Stimulated activated naive CD8-positive, alpha-beta T cell treated with anti-CD3 and anti-CD28 coated beads, Interleukin-15, amount 100 ng/mL, for 72 hours (primary cell): ENCODE data around the gene FBRS.

ENCODE experiments used
- ATAC-seq: fragments of 150-1000 bp; cut with Tn5 transposase; 2 replicates; pipeline ENCODE4 v1.10.0; 2021; ENCODE audit warnings: mild to moderate bottlenecking, moderate library complexity
- DNase-seq, 2 donors: peaks; one replicate each; pipeline ENCODE4 v3.0.0; 2021 to 2022
- H3K27ac Mint-ChIP-seq, 2 donors: one replicate each; pipeline ENCODE4 v1.8.0; 2022; ENCODE audit warnings: mild to moderate bottlenecking in 2 of 2, mixed read lengths in 2 of 2, moderate library complexity in 2 of 2
- H3K27me3 Mint-ChIP-seq: one replicate; pipeline ENCODE4 v1.8.0; 2022; ENCODE audit warnings: mixed read lengths
- H3K4me1 Mint-ChIP-seq: one replicate; pipeline ENCODE4 v1.8.0; 2022; ENCODE audit warnings: mild to moderate bottlenecking, mixed read lengths
- H3K4me3 Mint-ChIP-seq, 2 donors: one replicate each; pipeline ENCODE4 v1.8.0; 2022; ENCODE audit warnings: mild to moderate bottlenecking in 2 of 2, mixed read lengths in 2 of 2, moderate library complexity in 1 of 2
- H3K9me3 Mint-ChIP-seq, 2 donors: one replicate each; pipeline ENCODE4 v1.8.0; 2022; ENCODE audit warnings: mixed read lengths in 2 of 2

FBRS gene

GRCh38 chr16:30656388-30656787, 1.8 kb upstream of the FBRS start:
- DNase-seq (no peak), ATAC-seq (no peak)
- Mint-ChIP-seq H3K4me1 (peaks cover 55% of the 10 kb centered on the region), H3K27me3 (no peaks in the 10 kb centered on the region), H3K4me3 (peak overlapping the region in 1 of 2 donors; percentile 22), H3K9me3 (no peaks in the 10 kb centered on the region), H3K27ac (no peak overlapping the region)

GRCh38 chr16:30656974-30657865, 1.0 kb upstream of the FBRS start:
- Mint-ChIP-seq H3K4me3 (peak overlapping the region; percentile 74 to 94), H3K27ac (peak overlapping the region; percentile 87 to 100)

GRCh38 chr16:30658731-30659506, 688 bp downstream of the FBRS start:
- Mint-ChIP-seq H3K4me1 (peaks cover 63% of the 10 kb centered on the region), H3K9me3 (no peaks in the 10 kb centered on the region), H3K4me3 (peak overlapping the region; percentile 93 to 94), H3K27ac (peak overlapping the region; percentile 100), H3K27me3 (no peaks in the 10 kb centered on the region)
- ATAC-seq (peak; percentile 62), DNase-seq (no peak)

More at GRCh38 chr16:30656974-30657865, 1.0 kb upstream of the FBRS start:
- Mint-ChIP-seq H3K4me1 (peaks cover 57% of the 10 kb centered on the region), H3K9me3 (no peaks in the 10 kb centered on the region), H3K27me3 (no peaks in the 10 kb centered on the region)
- DNase-seq (no peak), ATAC-seq (no peak)

- Mint-ChIP-seq H3K27ac (peak overlapping the region; percentile 87 to 92), H3K9me3 (no peaks in the 10 kb centered on the region), H3K4me3 (peak overlapping the region; percentile 81 to 95), H3K4me1 (peaks cover 63% of the 10 kb centered on the region), H3K27me3 (no peaks in the 10 kb centered on the region)
- ATAC-seq, result no peak
- DNase-seq, result peak; percentile 54 to 70
Observed at GRCh38 chr16:30659507-30660423, 1.5 kb downstream of the FBRS start.

- ATAC-seq, result peak; percentile 26
- no peaks in the 10 kb centered on the region for H3K9me3 Mint-ChIP-seq
- peaks cover 64% of the 10 kb centered on the region for H3K4me1 Mint-ChIP-seq
- H3K27ac Mint-ChIP-seq, result peak overlapping the region; percentile 90 to 92
- H3K27me3 Mint-ChIP-seq, result no peaks in the 10 kb centered on the region
- H3K4me3 Mint-ChIP-seq, result peak overlapping the region; percentile 81 to 95
- DNase-seq, result peak; percentile 73 to 85
Observed at GRCh38 chr16:30660424-30661261, 2.4 kb downstream of the FBRS start.

- peaks cover 48% of the 10 kb centered on the region for H3K4me1 Mint-ChIP-seq
- no peaks in the 10 kb centered on the region for H3K9me3 Mint-ChIP-seq
- peak overlapping the region; percentile 81 to 95 for H3K4me3 Mint-ChIP-seq
- DNase-seq, result no peak
- no peaks in the 10 kb centered on the region for H3K27me3 Mint-ChIP-seq
- H3K27ac Mint-ChIP-seq, result peak overlapping the region in 1 of 2 donors; percentile 67
- ATAC-seq, result no peak
Observed at GRCh38 chr16:30662449-30662848, 4.2 kb downstream of the FBRS start.

- ATAC-seq (no peak), DNase-seq (no peak)
- H3K9me3 Mint-ChIP-seq, result no peaks in the 10 kb centered on the region
- H3K4me1 Mint-ChIP-seq, result peaks cover 51% of the 10 kb centered on the region
- no peaks in the 10 kb centered on the region for H3K27me3 Mint-ChIP-seq
- peak overlapping the region; percentile 46 to 50 for H3K4me3 Mint-ChIP-seq
- H3K27ac Mint-ChIP-seq, result peak overlapping the region; percentile 67 to 91
Observed at GRCh38 chr16:30663038-30663437, 4.8 kb downstream of the FBRS start.

GRCh38 chr16:30663820-30664219, 5.6 kb downstream of the FBRS start:
- no peak for DNase-seq
- Mint-ChIP-seq H3K27me3 (no peaks in the 10 kb centered on the region), H3K9me3 (no peaks in the 10 kb centered on the region), H3K4me1 (peaks cover 55% of the 10 kb centered on the region), H3K27ac (peak overlapping the region in 1 of 2 donors; percentile 13), H3K4me3 (peak overlapping the region; percentile 46 to 50)
- ATAC-seq, result no peak

- no peaks in the 10 kb centered on the region for H3K27me3 Mint-ChIP-seq
Observed at GRCh38 chr16:30664616-30665109, 6.4 kb downstream of the FBRS start.

GRCh38 chr16:30665155-30665829, 7.1 kb downstream of the FBRS start:
- no peak for ATAC-seq
- Mint-ChIP-seq H3K4me3 (no peak overlapping the region), H3K27me3 (no peaks in the 10 kb centered on the region), H3K4me1 (peaks cover 55% of the 10 kb centered on the region), H3K9me3 (no peaks in the 10 kb centered on the region), H3K27ac (peak overlapping the region in 1 of 2 donors; percentile 96)
- DNase-seq, result no peak

More at GRCh38 chr16:30664616-30665109, 6.4 kb downstream of the FBRS start:
- ATAC-seq (no peak), DNase-seq (no peak)
- peak overlapping the region in 1 of 2 donors; percentile 63 for H3K27ac Mint-ChIP-seq
- peaks cover 55% of the 10 kb centered on the region for H3K4me1 Mint-ChIP-seq
- no peaks in the 10 kb centered on the region for H3K9me3 Mint-ChIP-seq
- H3K4me3 Mint-ChIP-seq, result no peak overlapping the region

- ATAC-seq, result no peak
Observed at GRCh38 chr16:30665830-30666190, 7.6 kb downstream of the FBRS start.

GRCh38 chr16:30666681-30667080, 8.4 kb downstream of the FBRS start:
- Mint-ChIP-seq H3K27me3 (no peaks in the 10 kb centered on the region), H3K4me1 (peaks cover 43% of the 10 kb centered on the region), H3K9me3 (no peaks in the 10 kb centered on the region), H3K4me3 (no peak overlapping the region), H3K27ac (peak overlapping the region in 1 of 2 donors; percentile 50)
- DNase-seq, result no peak
- no peak for ATAC-seq

More at GRCh38 chr16:30665830-30666190, 7.6 kb downstream of the FBRS start:
- no peak overlapping the region for H3K4me3 Mint-ChIP-seq
- peaks cover 51% of the 10 kb centered on the region for H3K4me1 Mint-ChIP-seq
- peak overlapping the region in 1 of 2 donors; percentile 96 for H3K27ac Mint-ChIP-seq
- H3K9me3 Mint-ChIP-seq, result no peaks in the 10 kb centered on the region
- DNase-seq, result no peak
- H3K27me3 Mint-ChIP-seq, result no peaks in the 10 kb centered on the region

- Mint-ChIP-seq H3K4me1 (peaks cover 35% of the 10 kb centered on the region), H3K4me3 (no peak overlapping the region), H3K27ac (peak overlapping the region in 1 of 2 donors; percentile 82), H3K27me3 (no peaks in the 10 kb centered on the region), H3K9me3 (no peaks in the 10 kb centered on the region)
- ATAC-seq (no peak), DNase-seq (no peak)
Observed at GRCh38 chr16:30667361-30667905, 9.2 kb downstream of the FBRS start.
